Mesothelial cell of epicardium (in vitro differentiated cells): Measurements from ENCODE around the gene EFCAB12. TPM values are rescaled to one million over a fixed set of nuclear protein-coding genes. Genes with fewer than 3 reads are reported as not detected.
A peak's percentile ranks its signal among the peaks of the same experiment; 100 is the strongest.

Experiments used
- DNase-seq, 2 experiments: peaks; one replicate each; pipeline ENCODE4 v3.0.0; 2021; ENCODE audit warnings: low spot score in 2 of 2; ENCODE audit not compliant: unreplicated experiment in 2 of 2
- H3K27ac Mint-ChIP-seq: 2 replicates; pipeline ENCODE4 v1.8.0; 2021; ENCODE audit warnings: mixed read lengths
- H3K27me3 Mint-ChIP-seq: 2 replicates; pipeline ENCODE4 v1.8.0; 2021; ENCODE audit warnings: low read depth, mixed read lengths
- H3K36me3 Mint-ChIP-seq: 2 replicates; pipeline ENCODE4 v1.8.0; 2021; ENCODE audit warnings: mixed read lengths
- H3K4me1 Mint-ChIP-seq: 2 replicates; pipeline ENCODE4 v1.8.0; 2021; ENCODE audit warnings: mixed read lengths
- H3K4me3 Mint-ChIP-seq: 2 replicates; pipeline ENCODE4 v1.8.0; 2021; ENCODE audit warnings: mild to moderate bottlenecking, moderate library complexity, mixed read lengths
- H3K9me3 Mint-ChIP-seq: 2 replicates; pipeline ENCODE4 v1.8.0; 2021; ENCODE audit warnings: mixed read lengths
- CTCF ChIP-seq: fragments of 200-600 bp; sonication (generic); IDR thresholded peaks from one replicate; pipeline ENCODE4 v1.5.0; 2021; ENCODE audit warnings: antibody characterized with exemption; ENCODE audit not compliant: unreplicated experiment
- total RNA-seq: library from RNA; stranded (reverse); gene quantifications from 3 replicates; pipeline ENCODE4 v1.2.1, GENCODE V29; 2021

The EFCAB12 gene
- total RNA-seq, 1 donor from 2014 or later: 0.74 TPM

GRCh38 chr3:129445471-129445870, 17.0 kb upstream of the EFCAB12 start:
- no peak overlapping the region for H3K4me3 Mint-ChIP-seq
- H3K36me3 Mint-ChIP-seq: no peaks in the 10 kb centered on the region
- no peaks in the 10 kb centered on the region for H3K9me3 Mint-ChIP-seq
- TF ChIP-seq CTCF: no peak
- DNase-seq: no peak
- H3K4me1 Mint-ChIP-seq: peaks cover 63% of the 10 kb centered on the region
- H3K27ac Mint-ChIP-seq: peak overlapping the region; percentile 43
- H3K27me3 Mint-ChIP-seq: no peaks in the 10 kb centered on the region

- Mint-ChIP-seq H3K4me3 (no peak overlapping the region), H3K9me3 (no peaks in the 10 kb centered on the region), H3K27me3 (no peaks in the 10 kb centered on the region), H3K4me1 (peaks cover 61% of the 10 kb centered on the region), H3K36me3 (no peaks in the 10 kb centered on the region), H3K27ac (no peak overlapping the region)
- no peak for TF ChIP-seq CTCF
- no peak for DNase-seq
Measured at GRCh38 chr3:129442947-129443346, 14.5 kb upstream of the EFCAB12 start.

- Mint-ChIP-seq H3K4me1 (peaks cover 62% of the 10 kb centered on the region), H3K4me3 (no peak overlapping the region), H3K36me3 (no peaks in the 10 kb centered on the region)
Measured at GRCh38 chr3:129442486-129442885, 14.1 kb upstream of the EFCAB12 start.

GRCh38 chr3:129441782-129442181, 13.3 kb upstream of the EFCAB12 start:
- Mint-ChIP-seq H3K9me3 (no peaks in the 10 kb centered on the region), H3K4me3 (peak overlapping the region; percentile 92), H3K27me3 (no peaks in the 10 kb centered on the region), H3K4me1 (peaks cover 58% of the 10 kb centered on the region), H3K36me3 (peaks cover 4% of the 10 kb centered on the region), H3K27ac (no peak overlapping the region)
- DNase-seq: no peak
- no peak for TF ChIP-seq CTCF

More at GRCh38 chr3:129442486-129442885, 14.1 kb upstream of the EFCAB12 start:
- H3K27me3 Mint-ChIP-seq: no peaks in the 10 kb centered on the region
- no peak overlapping the region for H3K27ac Mint-ChIP-seq
- DNase-seq: no peak
- TF ChIP-seq CTCF: no peak
- no peaks in the 10 kb centered on the region for H3K9me3 Mint-ChIP-seq

- TF ChIP-seq CTCF: no peak
- H3K27ac Mint-ChIP-seq: peak overlapping the region; percentile 95
- peaks cover 9% of the 10 kb centered on the region for H3K36me3 Mint-ChIP-seq
- peak overlapping the region; percentile 92 for H3K4me3 Mint-ChIP-seq
- DNase-seq: no peak
- no peaks in the 10 kb centered on the region for H3K9me3 Mint-ChIP-seq
- H3K4me1 Mint-ChIP-seq: peaks cover 54% of the 10 kb centered on the region
- no peaks in the 10 kb centered on the region for H3K27me3 Mint-ChIP-seq
Measured at GRCh38 chr3:129441215-129441614, 12.8 kb upstream of the EFCAB12 start.

GRCh38 chr3:129440618-129441190, 12.3 kb upstream of the EFCAB12 start:
- peak overlapping the region; percentile 92 for H3K4me3 Mint-ChIP-seq
- peaks cover 9% of the 10 kb centered on the region for H3K36me3 Mint-ChIP-seq
- no peaks in the 10 kb centered on the region for H3K27me3 Mint-ChIP-seq
- no peak for TF ChIP-seq CTCF
- no peaks in the 10 kb centered on the region for H3K9me3 Mint-ChIP-seq
- peaks cover 54% of the 10 kb centered on the region for H3K4me1 Mint-ChIP-seq
- peak overlapping the region; percentile 95 for H3K27ac Mint-ChIP-seq
- DNase-seq: no peak
